Endothelial cell of umbilical vein (primary cell): ENCODE results near the gene ARNT2.

Experiments used
- MAX ChIP-seq: IDR thresholded peaks from 2 replicates; pipeline ENCODE4 v1.6.1; 2011; ENCODE audit not compliant: insufficient read depth, insufficient read length
- MYC ChIP-seq: IDR thresholded peaks from one replicate; pipeline ENCODE4 v1.6.1; 2011; ENCODE audit warnings: mild to moderate bottlenecking, low read depth, low read length
- POLR2A ChIP-seq: IDR thresholded peaks from 2 replicates; pipeline ENCODE4 v1.6.1; 2012; ENCODE audit warnings: low read depth, mild to moderate bottlenecking, control low read depth, low read length
- POLR2AphosphoS5 ChIP-seq: IDR thresholded peaks from 2 replicates; pipeline ENCODE4 v1.6.1; 2012; ENCODE audit warnings: low read depth, mild to moderate bottlenecking, control low read depth, low read length, moderate library complexity; ENCODE audit not compliant: insufficient read depth
- TF ChIP-seq, protein P1 (sequence below), 2 donors: IDR thresholded peaks; 1 replicate in 1 of 2; 2 replicates in 1 of 2; pipeline ENCODE4 v1.5.1; 2011; ENCODE audit warnings: low read length in 2 of 2, mild to moderate bottlenecking in 2 of 2, moderate library complexity in 2 of 2, control low read depth in 1 of 2, inconsistent platforms in 1 of 2, low read depth in 1 of 2; ENCODE audit not compliant: insufficient read depth in 1 of 2; ENCODE audit errors: extremely low read depth in 1 of 2

DNA sequence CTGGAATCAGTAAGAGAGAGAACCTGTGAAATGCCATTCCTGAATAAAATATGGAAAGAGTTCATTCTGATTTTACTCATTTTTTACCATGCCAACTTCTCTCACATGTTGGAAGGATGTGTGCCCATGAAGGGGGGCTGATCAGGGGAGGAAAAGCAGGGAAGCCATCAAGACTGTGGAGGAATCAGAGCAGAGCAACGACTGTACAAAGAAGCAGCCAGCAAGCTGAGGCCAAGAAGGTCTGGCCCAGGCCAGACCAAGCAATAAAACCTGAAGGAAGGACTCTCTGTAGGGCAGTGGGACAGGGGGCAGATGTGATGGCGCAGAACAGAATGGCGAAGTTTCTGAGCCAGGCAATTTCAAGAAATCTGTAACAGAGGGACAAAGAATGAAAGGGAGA lies 24.0 kb upstream of the ARNT2 start:
- TF ChIP-seq, protein P1, sequence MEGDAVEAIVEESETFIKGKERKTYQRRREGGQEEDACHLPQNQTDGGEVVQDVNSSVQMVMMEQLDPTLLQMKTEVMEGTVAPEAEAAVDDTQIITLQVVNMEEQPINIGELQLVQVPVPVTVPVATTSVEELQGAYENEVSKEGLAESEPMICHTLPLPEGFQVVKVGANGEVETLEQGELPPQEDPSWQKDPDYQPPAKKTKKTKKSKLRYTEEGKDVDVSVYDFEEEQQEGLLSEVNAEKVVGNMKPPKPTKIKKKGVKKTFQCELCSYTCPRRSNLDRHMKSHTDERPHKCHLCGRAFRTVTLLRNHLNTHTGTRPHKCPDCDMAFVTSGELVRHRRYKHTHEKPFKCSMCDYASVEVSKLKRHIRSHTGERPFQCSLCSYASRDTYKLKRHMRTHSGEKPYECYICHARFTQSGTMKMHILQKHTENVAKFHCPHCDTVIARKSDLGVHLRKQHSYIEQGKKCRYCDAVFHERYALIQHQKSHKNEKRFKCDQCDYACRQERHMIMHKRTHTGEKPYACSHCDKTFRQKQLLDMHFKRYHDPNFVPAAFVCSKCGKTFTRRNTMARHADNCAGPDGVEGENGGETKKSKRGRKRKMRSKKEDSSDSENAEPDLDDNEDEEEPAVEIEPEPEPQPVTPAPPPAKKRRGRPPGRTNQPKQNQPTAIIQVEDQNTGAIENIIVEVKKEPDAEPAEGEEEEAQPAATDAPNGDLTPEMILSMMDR (IDR thresholded peaks at IDR 0.05; ENCODE audit: extremely low read depth in 1 of 2, insufficient read depth in 1 of 2, low read depth in 1 of 2, low read length in 2 of 2): no peak
- no peak for TF ChIP-seq POLR2AphosphoS5
- no peak for TF ChIP-seq POLR2A
- no peak for TF ChIP-seq MAX
- no peak for TF ChIP-seq MYC
